ENCODE measurements around the gene NKX6-1.
A peak's percentile ranks its signal among the peaks of the same experiment; 100 is the strongest.

Gene NKX6-1

GRCh38 chr4:84503495-84504437 lies 4.7 kb upstream of the NKX6-1 start:
- DNase-seq (ENCODE audit: low read depth), result peak; percentile 7
- TF ChIP-seq CTCF (IDR thresholded peaks at IDR 0.05; ENCODE audit: low read depth, low read length, missing control alignments), result peak; percentile 67

GRCh38 chr4:84502955-84503373 lies 3.9 kb upstream of the NKX6-1 start:
- TF ChIP-seq CTCF (IDR thresholded peaks at IDR 0.05; ENCODE audit: low read depth, low read length, missing control alignments), result no peak
- no peak for DNase-seq (ENCODE audit: low read depth)
- H3K4me3 ChIP-seq (ENCODE audit: low read depth, low read length), result no peak overlapping the region

More at GRCh38 chr4:84503495-84504437, 4.7 kb upstream of the NKX6-1 start:
- no peak overlapping the region for H3K4me3 ChIP-seq (ENCODE audit: low read depth, low read length)

GRCh38 chr4:84502333-84502954 lies 3.4 kb upstream of the NKX6-1 start:
- DNase-seq (ENCODE audit: low read depth), result no peak
- no peak overlapping the region for H3K4me3 ChIP-seq (ENCODE audit: low read depth, low read length)
- no peak for TF ChIP-seq CTCF (IDR thresholded peaks at IDR 0.05; ENCODE audit: low read depth, low read length, missing control alignments)

GRCh38 chr4:84501721-84502267 lies 2.7 kb upstream of the NKX6-1 start:
- no peak for TF ChIP-seq CTCF (IDR thresholded peaks at IDR 0.05; ENCODE audit: low read depth, low read length, missing control alignments)
- no peak overlapping the region for H3K4me3 ChIP-seq (ENCODE audit: low read depth, low read length)
- DNase-seq (ENCODE audit: low read depth), result no peak

- DNase-seq (ENCODE audit: low read depth), result no peak
Measured at GRCh38 chr4:84501202-84501503, 2.1 kb upstream of the NKX6-1 start.

More at GRCh38 chr4:84501202-84501503, 2.1 kb upstream of the NKX6-1 start:
- TF ChIP-seq CTCF (IDR thresholded peaks at IDR 0.05; ENCODE audit: low read depth, low read length, missing control alignments), result no peak
- no peak overlapping the region for H3K4me3 ChIP-seq (ENCODE audit: low read depth, low read length)
